ENCODE measurements around the gene TSPAN15.

Gene TSPAN15

DNA sequence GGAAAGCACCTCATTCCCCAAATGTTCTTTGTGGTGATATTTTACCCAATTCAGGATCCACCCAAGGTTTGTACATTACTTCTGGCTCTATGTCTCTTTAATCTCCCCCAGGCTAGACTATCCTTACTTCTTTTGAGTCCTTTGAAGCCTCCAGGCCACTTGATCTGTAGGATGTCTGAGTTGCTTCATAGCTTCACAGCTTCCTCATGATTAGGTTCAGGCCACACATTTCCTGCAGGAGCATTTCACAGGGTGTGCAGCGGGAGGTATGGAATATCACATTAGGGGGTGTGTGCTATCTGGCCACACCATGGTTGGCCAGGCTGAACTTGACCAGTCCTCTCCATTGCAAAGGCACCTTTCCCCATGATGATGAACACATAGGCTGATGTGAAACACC is 18.7 kb downstream of the TSPAN15 start:
- in situ Hi-C loops (cut with MboI; ENCODE audit: low sequenced_read_pairs): no loop called here
- Histone ChIP-seq H3K36me3 (replicated peaks) (no peaks in the 10 kb centered on the region), H3K4me1 (no peaks in the 10 kb centered on the region; the same call in 1 of the 2 replicates), H3K9me3 (no peaks in the 10 kb centered on the region), H3K27me3 (ENCODE audit: low read depth) (no peaks in the 10 kb centered on the region), H3K4me3 (no peak overlapping the region)
- no peak for DNase-seq (ENCODE audit: low spot score in 2 of 2)

DNA sequence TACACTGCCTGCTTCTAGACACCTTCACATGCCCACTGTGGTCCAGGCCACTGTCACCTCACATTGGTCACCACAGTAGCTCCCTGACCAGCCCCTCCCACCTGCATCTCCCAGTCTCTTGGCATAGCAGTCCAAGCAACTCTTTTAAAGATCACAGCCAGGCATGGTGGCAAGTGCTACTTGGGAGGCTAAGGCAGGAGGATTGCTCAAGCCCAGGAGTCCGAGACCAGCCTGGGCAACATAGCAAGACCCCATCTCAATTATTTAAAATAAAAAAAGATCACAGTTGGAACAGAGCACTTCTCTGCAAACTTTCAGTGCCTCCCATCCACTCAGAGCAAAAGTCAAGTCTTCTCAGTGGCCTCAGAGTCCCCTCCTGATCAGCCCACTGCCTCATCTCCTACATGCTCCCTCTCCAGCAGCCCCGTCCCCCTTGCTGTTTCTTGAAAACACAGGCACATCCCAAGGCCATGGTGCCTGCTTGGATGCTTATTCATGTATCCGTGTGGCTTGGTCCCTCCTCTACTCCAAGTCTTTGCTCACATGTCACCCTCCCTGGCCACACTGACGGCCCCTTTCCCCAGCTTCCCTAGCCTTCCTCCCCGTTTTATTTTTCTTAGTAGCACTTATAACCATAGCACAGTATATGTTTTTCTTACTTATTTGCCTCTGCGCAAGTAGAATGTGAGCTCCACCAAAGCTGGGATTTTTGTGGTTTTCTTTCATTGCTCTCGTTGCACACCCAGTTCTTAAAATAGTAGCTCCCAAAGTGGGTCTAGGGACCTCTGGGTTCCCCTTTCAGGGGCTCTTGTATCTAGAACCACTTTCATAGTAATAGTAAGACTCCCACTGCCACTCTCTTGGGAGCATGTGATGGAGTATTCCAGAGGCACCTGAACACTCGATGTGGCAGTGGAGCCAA is 19.5 kb downstream of the TSPAN15 start:
- no peaks in the 10 kb centered on the region for H3K27me3 ChIP-seq (ENCODE audit: low read depth)
- DNase-seq (ENCODE audit: low spot score in 2 of 2): no peak
- no peaks in the 10 kb centered on the region for H3K9me3 ChIP-seq
- in situ Hi-C loops (cut with MboI; ENCODE audit: low sequenced_read_pairs): no loop called here
- H3K36me3 ChIP-seq (replicated peaks): no peaks in the 10 kb centered on the region
- H3K4me3 ChIP-seq: no peak overlapping the region
- H3K4me1 ChIP-seq: no peaks in the 10 kb centered on the region; the same call in 1 of the 2 replicates

DNA sequence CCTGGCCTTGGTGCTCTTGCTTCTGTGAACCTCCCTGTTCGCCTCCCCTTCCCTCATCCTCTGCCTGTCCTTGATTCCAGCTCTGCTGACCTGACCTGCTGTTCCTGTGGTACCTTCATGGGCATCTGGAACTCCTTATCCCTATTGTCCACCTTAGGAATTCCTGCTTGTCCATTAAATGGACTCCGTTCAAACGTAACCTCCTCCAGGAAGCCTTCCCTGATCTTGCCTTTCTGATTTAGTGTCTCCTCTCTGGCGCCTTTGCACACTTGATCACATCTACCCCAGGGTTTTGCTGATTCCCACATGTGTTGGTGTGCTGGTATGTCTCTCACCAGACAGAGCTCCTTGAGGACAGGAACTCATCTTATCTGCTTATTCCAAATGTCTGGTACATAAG is 20.9 kb downstream of the TSPAN15 start:
- no peaks in the 10 kb centered on the region for H3K27me3 ChIP-seq (ENCODE audit: low read depth)
- H3K4me1 ChIP-seq: no peaks in the 10 kb centered on the region; the same call in 1 of the 2 replicates
- no peak for DNase-seq (ENCODE audit: low spot score in 2 of 2)
- no peaks in the 10 kb centered on the region for H3K9me3 ChIP-seq
- H3K36me3 ChIP-seq (replicated peaks): no peaks in the 10 kb centered on the region
- in situ Hi-C loops (cut with MboI; ENCODE audit: low sequenced_read_pairs): no loop called here
- H3K4me3 ChIP-seq: no peak overlapping the region

DNA sequence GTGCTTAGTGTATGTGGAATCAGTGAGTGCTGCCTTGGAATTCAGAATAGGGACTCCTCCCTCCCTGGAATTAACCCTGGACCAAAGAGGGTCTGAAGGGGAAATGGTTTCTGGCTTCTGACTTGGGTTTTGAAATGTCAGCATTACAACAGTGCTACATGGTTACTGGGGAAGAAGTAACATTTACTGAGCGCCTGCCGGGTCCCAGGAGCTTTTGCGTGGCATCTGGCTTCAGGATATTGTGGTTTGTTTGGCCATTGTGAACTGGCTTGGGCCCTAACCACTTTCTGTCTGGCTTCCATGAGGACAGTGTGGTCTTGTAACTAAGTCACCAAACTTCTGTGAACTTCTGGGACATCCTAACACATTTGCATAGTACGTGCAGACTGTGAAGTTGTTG is 21.3 kb downstream of the TSPAN15 start:
- Histone ChIP-seq H3K9me3 (no peaks in the 10 kb centered on the region), H3K27me3 (ENCODE audit: low read depth) (no peaks in the 10 kb centered on the region), H3K36me3 (replicated peaks) (no peaks in the 10 kb centered on the region), H3K4me3 (no peak overlapping the region), H3K4me1 (no peaks in the 10 kb centered on the region; the same call in 1 of the 2 replicates)
- DNase-seq (ENCODE audit: low spot score in 2 of 2): no peak
- in situ Hi-C loops (cut with MboI; ENCODE audit: low sequenced_read_pairs): no loop called here

DNA sequence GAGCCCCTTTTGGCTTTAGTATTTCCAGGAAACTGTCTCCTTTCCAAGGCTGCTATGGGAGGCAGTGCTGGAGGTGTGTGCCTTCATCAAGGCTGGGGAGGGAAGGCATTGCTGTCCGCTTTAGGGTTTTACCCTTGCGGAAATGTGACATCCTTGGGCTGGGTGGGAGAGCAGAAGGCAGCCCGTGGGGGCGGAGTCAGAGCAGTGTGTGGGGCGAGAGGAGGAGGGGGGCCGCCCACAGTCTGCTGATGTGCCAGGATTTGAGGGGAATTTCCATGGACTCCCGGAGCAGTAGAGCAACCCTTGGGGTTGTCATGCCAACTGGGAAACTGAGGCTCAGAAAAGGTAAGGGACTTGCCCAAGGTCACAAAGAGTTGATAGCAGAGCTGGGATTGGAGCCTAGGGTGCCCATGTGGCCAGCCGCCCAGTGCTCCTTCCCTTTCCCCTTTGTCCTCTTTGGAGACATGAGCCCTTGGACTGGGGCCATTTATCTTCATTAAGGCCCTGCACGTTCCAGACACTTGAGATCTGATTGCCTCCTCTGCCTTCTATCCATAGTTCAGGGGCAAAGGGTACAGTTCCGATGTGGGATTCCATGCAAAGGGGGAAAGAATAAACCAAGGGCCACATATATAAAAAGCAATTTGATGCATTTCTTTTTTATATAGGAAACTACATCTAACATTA is 22.2 kb downstream of the TSPAN15 start:
- Histone ChIP-seq H3K4me3 (no peak overlapping the region), H3K4me1 (no peaks in the 10 kb centered on the region; the same call in 1 of the 2 replicates), H3K27me3 (ENCODE audit: low read depth) (no peaks in the 10 kb centered on the region), H3K9me3 (no peaks in the 10 kb centered on the region), H3K36me3 (replicated peaks) (no peaks in the 10 kb centered on the region)
- in situ Hi-C loops (cut with MboI; ENCODE audit: low sequenced_read_pairs): no loop called here
- DNase-seq (ENCODE audit: low spot score in 2 of 2): no peak

DNA sequence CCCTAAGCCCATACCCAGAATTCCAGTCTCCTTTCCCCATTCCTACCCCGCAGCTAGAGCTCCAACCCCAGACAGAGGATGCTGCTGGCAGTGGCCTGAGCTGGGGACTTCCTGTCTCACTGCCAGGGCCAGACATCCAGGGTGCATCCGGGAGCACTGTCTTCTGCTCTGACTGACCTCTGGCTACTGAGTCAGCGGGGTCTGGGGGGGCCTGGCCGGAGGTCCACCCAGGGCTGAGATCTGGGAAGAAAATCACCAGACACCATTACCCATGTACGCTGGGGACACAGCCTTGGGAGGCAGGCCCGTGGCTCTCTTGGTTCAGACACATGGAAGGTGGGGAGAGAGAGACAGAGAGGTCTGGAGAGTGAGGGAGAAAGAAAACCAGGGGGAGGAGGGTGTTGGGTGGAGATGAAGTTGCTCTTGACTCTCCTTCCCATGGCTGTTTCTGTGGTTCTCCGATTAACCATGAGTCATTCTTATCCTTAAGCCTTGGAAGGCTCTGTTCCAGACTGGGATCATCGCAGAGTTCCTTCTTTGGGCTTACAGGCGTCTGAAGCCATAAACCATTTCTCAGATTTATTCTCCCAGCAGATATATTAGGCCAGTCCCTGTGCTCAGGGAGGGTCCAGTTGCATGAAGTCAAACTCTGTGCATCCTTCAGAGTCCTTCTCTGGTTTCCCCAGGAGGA is 23.6 kb downstream of the TSPAN15 start:
- Histone ChIP-seq H3K9me3 (no peaks in the 10 kb centered on the region), H3K27me3 (ENCODE audit: low read depth) (no peaks in the 10 kb centered on the region), H3K4me3 (no peak overlapping the region), H3K4me1 (no peaks in the 10 kb centered on the region), H3K36me3 (replicated peaks) (no peaks in the 10 kb centered on the region)
- DNase-seq (ENCODE audit: low spot score in 2 of 2): no peak
- in situ Hi-C loops (cut with MboI; ENCODE audit: low sequenced_read_pairs): no loop called here

DNA sequence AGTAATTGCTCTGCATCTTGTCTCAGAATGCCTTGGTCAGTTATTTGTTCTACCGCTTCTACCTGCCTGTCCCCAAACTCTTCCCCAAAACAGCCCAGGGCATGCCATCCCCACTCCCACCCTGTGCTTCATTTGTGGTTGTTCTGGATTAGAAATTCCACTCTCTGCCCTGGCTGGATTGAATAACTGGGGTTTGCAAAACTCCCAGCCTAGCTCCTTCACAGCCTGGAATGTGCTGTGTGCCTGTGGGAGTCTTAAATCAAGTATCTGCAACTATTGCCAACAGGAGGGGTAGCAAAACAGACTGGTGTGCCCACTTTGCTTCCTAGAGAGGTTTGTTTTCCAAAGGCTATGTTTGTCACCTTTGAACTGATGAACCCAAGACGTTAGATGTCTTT is 24.2 kb downstream of the TSPAN15 start:
- Histone ChIP-seq H3K9me3 (no peaks in the 10 kb centered on the region), H3K27me3 (ENCODE audit: low read depth) (no peaks in the 10 kb centered on the region), H3K36me3 (replicated peaks) (no peaks in the 10 kb centered on the region), H3K4me3 (no peak overlapping the region), H3K4me1 (no peaks in the 10 kb centered on the region)
- no peak for DNase-seq (ENCODE audit: low spot score in 2 of 2)
- in situ Hi-C loops (cut with MboI; ENCODE audit: low sequenced_read_pairs): no loop called here

DNA sequence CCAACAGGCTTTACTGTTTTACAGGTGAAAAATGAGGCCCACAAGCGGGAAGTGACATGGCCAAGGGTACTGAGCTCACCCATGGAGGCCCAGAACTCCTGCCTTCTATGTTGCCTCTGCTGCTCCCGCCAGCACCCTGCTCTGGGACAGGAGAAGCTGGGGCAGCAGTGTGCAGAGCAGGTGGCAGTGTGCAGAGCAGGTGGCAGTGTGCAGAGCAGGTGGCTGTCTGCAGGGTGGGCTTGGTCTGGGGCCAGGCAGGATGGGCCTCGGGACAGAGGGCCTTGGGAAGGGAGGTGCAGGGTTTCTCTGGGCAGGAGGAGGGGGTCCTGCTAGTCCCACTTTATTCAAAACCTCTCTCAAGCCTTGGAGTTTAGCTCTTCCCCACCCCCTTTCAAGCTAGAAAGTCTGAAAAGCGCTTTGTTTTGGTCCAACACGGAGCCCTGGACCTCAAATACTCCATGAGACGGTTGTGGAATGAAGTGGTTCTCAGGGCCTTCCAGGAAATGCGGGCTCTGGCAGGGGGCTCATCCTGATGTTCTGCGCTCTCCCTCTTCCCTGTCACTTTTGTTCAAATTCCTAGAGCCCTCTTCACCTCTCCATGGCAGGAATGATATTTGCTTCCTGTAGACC is 26.8 kb downstream of the TSPAN15 start:
- Histone ChIP-seq H3K9me3 (no peaks in the 10 kb centered on the region), H3K27me3 (ENCODE audit: low read depth) (no peaks in the 10 kb centered on the region), H3K4me3 (no peak overlapping the region), H3K36me3 (replicated peaks) (no peaks in the 10 kb centered on the region), H3K4me1 (no peaks in the 10 kb centered on the region)
- DNase-seq (ENCODE audit: low spot score in 2 of 2): no peak
- in situ Hi-C loops (cut with MboI; ENCODE audit: low sequenced_read_pairs): no loop called here

DNA sequence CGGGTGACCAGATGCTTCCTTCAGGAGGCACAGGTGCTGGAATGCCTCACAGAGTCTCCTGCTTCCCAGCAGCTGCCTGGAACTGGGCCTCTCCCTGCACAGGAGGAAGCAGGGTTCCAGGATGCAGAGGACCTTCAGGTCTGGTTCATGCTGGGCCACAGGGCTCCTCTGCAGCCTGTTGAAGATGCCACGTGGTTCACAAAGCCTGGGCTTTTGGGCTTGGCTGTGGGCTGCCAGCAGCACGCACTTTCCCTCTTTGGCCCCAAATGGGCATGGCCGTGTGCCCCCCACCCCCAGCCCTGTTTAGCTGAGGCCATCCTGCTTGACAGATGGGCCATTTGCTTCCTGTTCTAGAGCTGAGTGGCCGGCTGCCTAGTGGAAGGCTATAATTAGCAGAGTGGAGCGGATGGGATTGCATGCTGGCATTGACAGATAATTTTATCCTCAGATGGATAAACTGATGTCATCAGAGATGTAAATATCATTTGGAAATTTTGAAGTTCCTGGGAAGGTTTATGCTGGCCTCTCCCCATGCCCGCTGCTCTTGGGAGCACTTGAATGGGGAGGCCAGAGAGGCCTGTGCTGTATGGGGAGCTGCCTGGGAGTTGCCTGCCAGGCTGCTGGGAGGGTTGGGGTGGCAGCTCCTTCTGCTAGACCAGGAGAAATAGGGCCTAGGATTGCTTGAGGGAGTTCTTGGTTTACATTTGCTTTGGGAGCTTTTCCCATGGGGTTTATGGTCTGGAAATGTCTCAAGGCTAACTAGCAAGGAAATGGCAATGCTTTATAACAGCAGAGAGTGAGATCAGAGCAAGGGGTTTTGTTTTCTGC is 28.2 kb downstream of the TSPAN15 start:
- no peaks in the 10 kb centered on the region for H3K9me3 ChIP-seq
- H3K27me3 ChIP-seq (ENCODE audit: low read depth): no peaks in the 10 kb centered on the region
- no peaks in the 10 kb centered on the region for H3K4me1 ChIP-seq
- in situ Hi-C loops (cut with MboI; ENCODE audit: low sequenced_read_pairs): no loop called here
- DNase-seq (ENCODE audit: low spot score in 2 of 2): no peak
- H3K4me3 ChIP-seq: no peak overlapping the region
- no peaks in the 10 kb centered on the region for H3K36me3 ChIP-seq (replicated peaks)

DNA sequence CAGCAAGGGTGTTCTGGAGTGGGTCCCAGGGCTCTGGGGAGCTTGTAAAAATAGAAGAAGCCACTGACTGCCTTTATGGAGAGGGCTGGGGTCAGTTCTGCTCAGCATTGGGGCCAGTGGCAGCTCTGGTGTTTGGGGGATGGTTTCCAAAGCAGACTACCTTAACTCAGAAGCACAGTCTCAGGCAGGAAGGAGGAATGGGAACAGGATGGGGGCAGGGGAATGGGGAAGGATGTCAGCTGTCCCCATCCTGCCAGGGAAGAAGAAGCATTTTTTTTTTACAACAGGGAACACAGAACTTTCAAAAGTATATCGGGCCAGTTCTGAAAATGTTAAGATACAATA is 28.8 kb downstream of the TSPAN15 start:
- DNase-seq (ENCODE audit: low spot score in 2 of 2): no peak
- in situ Hi-C loops (cut with MboI; ENCODE audit: low sequenced_read_pairs): no loop called here
- Histone ChIP-seq H3K9me3 (no peaks in the 10 kb centered on the region), H3K4me3 (no peak overlapping the region), H3K4me1 (no peaks in the 10 kb centered on the region), H3K27me3 (ENCODE audit: low read depth) (no peaks in the 10 kb centered on the region), H3K36me3 (replicated peaks) (no peaks in the 10 kb centered on the region)

DNA sequence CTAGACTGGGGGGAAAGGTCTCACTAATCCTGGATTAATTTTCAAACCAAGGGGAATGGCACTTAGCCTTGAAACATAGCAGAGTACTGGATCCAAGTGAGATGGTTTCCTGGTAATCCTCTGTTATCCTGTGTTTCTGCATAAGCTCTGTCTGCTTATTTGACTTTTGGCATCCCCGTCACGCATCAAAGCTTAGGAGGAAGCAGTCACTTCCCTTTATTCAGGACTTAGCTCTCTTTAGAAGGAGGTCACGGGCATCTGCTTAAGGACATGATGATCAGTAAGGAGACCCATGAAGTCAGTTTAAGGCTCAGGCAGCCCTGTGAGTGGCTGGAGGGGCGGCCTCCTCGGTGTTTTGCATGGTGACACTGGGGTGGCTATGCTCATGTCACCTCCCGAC is 30.0 kb downstream of the TSPAN15 start:
- DNase-seq (ENCODE audit: low spot score in 2 of 2): no peak
- in situ Hi-C loops (cut with MboI; ENCODE audit: low sequenced_read_pairs): no loop called here
- no peaks in the 10 kb centered on the region for H3K9me3 ChIP-seq
- H3K4me3 ChIP-seq: no peak overlapping the region
- no peaks in the 10 kb centered on the region for H3K36me3 ChIP-seq (replicated peaks)
- H3K4me1 ChIP-seq: no peaks in the 10 kb centered on the region
- H3K27me3 ChIP-seq (ENCODE audit: low read depth): no peaks in the 10 kb centered on the region

DNA sequence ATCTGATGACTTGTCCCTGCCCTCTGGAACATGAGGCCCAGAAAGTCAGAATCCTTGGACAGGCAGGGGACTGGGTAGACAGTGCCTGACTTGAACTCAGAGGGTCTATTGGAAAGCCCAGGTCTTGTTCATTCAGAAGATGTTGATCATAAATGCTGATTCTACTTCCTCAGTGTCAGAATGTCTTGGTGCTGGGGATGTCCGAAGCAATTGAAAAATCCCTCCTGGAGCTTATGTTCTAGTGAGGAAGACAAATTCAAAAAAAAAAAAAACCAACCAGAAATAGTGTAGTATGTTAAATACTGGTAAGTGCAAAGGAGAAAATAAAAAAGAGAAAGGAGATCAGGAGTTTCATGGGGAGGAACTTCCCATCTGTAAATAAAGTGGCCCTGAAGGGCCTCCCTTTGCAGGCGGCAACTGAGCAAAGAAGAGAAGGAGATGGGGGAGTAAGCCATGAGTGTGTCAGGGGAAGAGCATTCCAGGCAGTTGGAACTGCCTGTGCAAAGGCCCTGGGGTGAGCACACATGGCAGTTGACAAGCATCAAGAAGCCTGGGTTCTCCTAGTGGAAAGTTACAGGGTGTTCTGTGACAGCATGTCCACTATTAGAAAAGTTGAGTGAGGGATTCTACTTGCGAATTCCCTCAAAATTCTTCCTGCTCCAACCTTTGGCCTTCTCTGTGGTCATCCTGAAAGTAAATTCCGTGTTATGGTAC is 30.7 kb downstream of the TSPAN15 start:
- H3K9me3 ChIP-seq: no peaks in the 10 kb centered on the region
- no peak for DNase-seq (ENCODE audit: low spot score in 2 of 2)
- no peaks in the 10 kb centered on the region for H3K36me3 ChIP-seq (replicated peaks)
- H3K4me3 ChIP-seq: no peak overlapping the region
- in situ Hi-C loops (cut with MboI; ENCODE audit: low sequenced_read_pairs): no loop called here
- no peaks in the 10 kb centered on the region for H3K4me1 ChIP-seq
- no peaks in the 10 kb centered on the region for H3K27me3 ChIP-seq (ENCODE audit: low read depth)
